Embryonic facial prominence (tissue), 1 donor: ENCODE measurements around the gene KIF13A.

ENCODE experiments used
- DNase-seq: peaks from one replicate; pipeline ENCODE4 v3.0.0-alpha.2; 2016; ENCODE audit errors: extremely low spot score

The KIF13A gene

GRCh38 chr6:17724341-17724740 is 263.1 kb downstream of the KIF13A start:
- DNase-seq = no peak

GRCh38 chr6:17721671-17722070 is 265.8 kb downstream of the KIF13A start:
- DNase-seq = no peak

GRCh38 chr6:17719323-17720041 is 268.0 kb downstream of the KIF13A start:
- no peak for DNase-seq

DNA sequence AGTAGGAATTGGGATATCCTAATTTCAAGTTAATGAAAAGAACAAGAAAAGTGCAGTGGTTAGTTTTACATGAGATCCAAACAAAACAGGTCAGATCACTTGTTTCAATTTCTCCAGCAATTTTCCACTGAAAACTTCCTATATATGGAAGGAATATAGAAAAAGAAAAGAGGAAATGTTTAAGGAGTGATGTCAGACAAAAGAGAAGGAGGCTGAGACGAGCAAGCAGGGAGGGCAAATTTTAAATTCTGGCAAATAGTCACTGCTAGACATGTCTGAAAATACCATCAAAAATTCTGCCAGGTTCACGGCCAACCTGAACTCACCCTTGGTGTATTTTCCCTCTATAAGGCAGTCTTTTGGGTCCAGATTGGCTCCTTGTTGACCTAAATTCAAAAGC is 271.2 kb downstream of the KIF13A start:
- DNase-seq = no peak

DNA sequence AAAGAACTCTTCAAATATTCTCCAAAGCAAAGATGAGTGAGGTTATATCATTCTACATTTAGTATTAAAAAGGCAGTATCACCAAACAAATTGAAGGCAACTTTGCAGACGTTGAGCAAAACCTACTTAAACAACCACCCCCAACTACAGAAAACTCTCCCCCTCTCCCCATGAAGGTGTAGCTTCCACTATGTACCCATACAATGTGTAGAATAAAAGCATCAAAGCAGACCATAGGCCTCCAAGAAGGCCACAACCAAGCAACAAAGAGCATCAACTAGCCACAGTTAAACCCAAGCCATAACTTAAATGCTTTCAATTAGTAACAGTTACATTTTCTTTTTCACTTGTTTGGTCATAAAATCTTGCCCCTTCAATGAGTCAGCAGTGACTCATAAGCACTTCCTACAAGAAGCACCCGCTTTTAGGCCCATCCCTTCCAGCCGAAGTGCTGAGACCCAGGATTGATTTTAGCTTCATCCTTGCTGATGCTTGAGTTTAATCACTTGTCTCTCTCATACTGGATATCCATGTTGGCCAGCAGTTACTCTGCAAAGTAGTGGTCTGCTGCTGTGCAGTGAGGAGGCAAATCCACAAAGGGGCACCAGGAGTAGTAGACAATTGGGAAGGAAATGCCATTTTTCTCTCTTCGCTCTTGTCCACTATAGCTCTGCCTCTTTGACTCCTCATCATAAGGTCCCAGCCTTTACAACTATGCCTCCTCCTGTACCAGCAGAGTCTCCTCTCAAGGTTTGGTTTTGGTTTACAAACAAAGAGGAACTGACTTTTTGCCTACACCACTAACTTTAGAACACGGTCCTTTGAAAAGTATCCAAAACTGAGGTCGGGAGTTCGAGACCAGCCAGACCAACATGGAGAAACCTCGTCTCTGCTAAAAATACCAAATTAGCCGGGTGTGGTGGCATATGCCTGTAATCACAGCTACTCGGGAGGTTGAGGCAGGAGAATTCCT is 272.3 kb downstream of the KIF13A start:
- no peak for DNase-seq

DNA sequence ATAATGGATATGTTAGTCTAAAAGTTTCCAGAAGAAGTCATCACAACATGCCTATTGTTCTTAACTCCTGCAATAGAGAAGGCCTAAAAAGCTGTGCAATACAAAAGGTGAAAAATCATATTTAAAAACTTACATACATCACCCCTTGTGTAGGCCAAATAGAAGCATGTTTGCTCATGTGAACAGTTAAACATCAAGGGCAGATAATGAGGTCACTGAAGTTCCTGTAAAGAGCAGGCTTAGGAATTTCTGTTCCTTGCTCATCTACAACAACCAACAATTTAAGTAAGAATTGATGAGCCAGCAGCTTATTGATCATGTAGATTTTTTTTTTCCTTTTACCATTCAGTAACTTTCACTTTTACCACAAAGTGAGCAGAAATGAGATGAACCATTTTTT is 273.3 kb downstream of the KIF13A start:
- DNase-seq = no peak

- no peak for DNase-seq
These were observed 274.9 kb downstream of the KIF13A start for GRCh38 chr6:17712576-17712975.

GRCh38 chr6:17710331-17710730 is 277.1 kb downstream of the KIF13A start:
- no peak for DNase-seq

DNA sequence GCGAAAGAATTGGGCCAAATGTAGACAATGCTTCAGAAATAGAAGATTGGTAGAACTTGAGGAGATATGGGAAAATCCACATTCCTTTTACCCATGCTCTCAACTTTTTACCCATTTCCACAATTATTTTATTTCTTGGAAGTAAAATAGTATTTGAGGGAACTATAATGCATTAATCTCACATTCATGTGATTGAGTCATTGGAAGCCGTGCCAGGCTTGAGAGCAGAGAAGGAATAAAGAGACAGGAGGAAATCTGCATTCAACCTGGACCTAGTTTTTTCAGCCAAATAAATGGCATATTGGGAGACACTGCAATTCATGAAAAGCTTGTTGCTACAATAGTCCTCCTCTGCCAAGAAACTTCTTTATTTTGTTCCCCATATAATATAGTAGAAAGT is 278.0 kb downstream of the KIF13A start:
- no peak for DNase-seq
